Non-pigmented ciliary epithelial cell (primary cell): ENCODE measurements around the gene RARA.
"Not testable (repeated sequence)": the region's sequence is repeated elsewhere in the genome, so short reads cannot be mapped to it uniquely, and the experiment has no call there.

ENCODE experiments used
- DNase-seq: peaks from one replicate; pipeline ENCODE4 v3.0.0-alpha.2; 2010; ENCODE audit warnings: low read depth

Gene RARA

GRCh38 chr17:40376541-40376940 is 67.6 kb downstream of the RARA start:
- DNase-seq, result not testable (repeated sequence)

- no peak for DNase-seq
These were observed 68.9 kb downstream of the RARA start for GRCh38 chr17:40377832-40378231.

GRCh38 chr17:40378966-40379365 is 70.0 kb downstream of the RARA start:
- DNase-seq, result no peak

GRCh38 chr17:40382251-40382650 is 73.3 kb downstream of the RARA start:
- no peak for DNase-seq

- DNase-seq, result not testable (repeated sequence)
These were observed 77.6 kb downstream of the RARA start for GRCh38 chr17:40386555-40386954.

GRCh38 chr17:40399185-40399584 is 90.2 kb downstream of the RARA start:
- DNase-seq, result peak; percentile 26

- no peak for DNase-seq
These were observed 93.7 kb downstream of the RARA start for GRCh38 chr17:40402668-40403067.

- no peak for DNase-seq
These were observed 95.0 kb downstream of the RARA start for GRCh38 chr17:40404003-40404402.
